Right renal pelvis (tissue), 4 donors: ENCODE results near the gene UBE2E1. TPM values are rescaled to one million over a fixed set of nuclear protein-coding genes. Genes with fewer than 3 reads are reported as not detected.
A peak's percentile ranks its signal among the peaks of the same experiment; 100 is the strongest.

ENCODE experiments used
- DNase-seq, 4 donors: peaks; one replicate each; pipeline ENCODE4 v3.0.0-alpha.2; 2013; ENCODE audit warnings: low read depth in 4 of 4, low spot score in 3 of 4, missing footprints in 1 of 4
- polyA plus RNA-seq, 4 donors: library from polyadenylated mRNA; unstranded; fragments of 120-200 nt; gene quantifications; one replicate each; pipeline ENCODE4 v1.2.1, GENCODE V29; 2013; ENCODE audit not compliant: insufficient read length in 4 of 4

UBE2E1 gene
- polyA plus RNA-seq, 4 donors, result 144 to 181 (median 164) TPM

- no peak for DNase-seq
Measured at GRCh38 chr3:23793528-23794134, 12.1 kb upstream of the UBE2E1 start.

GRCh38 chr3:23795096-23795495 lies 10.7 kb upstream of the UBE2E1 start:
- no peak for DNase-seq

GRCh38 chr3:23796518-23796917 lies 9.2 kb upstream of the UBE2E1 start:
- DNase-seq, result no peak

GRCh38 chr3:23797491-23797890 lies 8.3 kb upstream of the UBE2E1 start:
- no peak for DNase-seq

- DNase-seq, result no peak
Measured at GRCh38 chr3:23798456-23798855, 7.3 kb upstream of the UBE2E1 start.

- DNase-seq, result no peak
Measured at GRCh38 chr3:23798876-23799275, 6.9 kb upstream of the UBE2E1 start.

- no peak for DNase-seq
Measured at GRCh38 chr3:23800731-23801130, 5.0 kb upstream of the UBE2E1 start.

GRCh38 chr3:23804441-23805209 lies 1.1 kb upstream of the UBE2E1 start:
- DNase-seq, result no peak

- no peak for DNase-seq
Measured at GRCh38 chr3:23805210-23805632, 534 bp upstream of the UBE2E1 start.

GRCh38 chr3:23806534-23807423 lies 1.0 kb downstream of the UBE2E1 start:
- DNase-seq, result peak in 1 of 4 donors; percentile 33

- DNase-seq, result no peak
Measured at GRCh38 chr3:23807424-23808015, 1.8 kb downstream of the UBE2E1 start.

- no peak for DNase-seq
Measured at GRCh38 chr3:23808525-23808924, 2.8 kb downstream of the UBE2E1 start.

- DNase-seq, result no peak
Measured at GRCh38 chr3:23809294-23809693, 3.5 kb downstream of the UBE2E1 start.

- no peak for DNase-seq
Measured at GRCh38 chr3:23809840-23810342, 4.1 kb downstream of the UBE2E1 start.

GRCh38 chr3:23810343-23811184 lies 4.8 kb downstream of the UBE2E1 start:
- DNase-seq, result peak in 1 of 4 donors; percentile 33

- no peak for DNase-seq
Measured at GRCh38 chr3:23811185-23811527, 5.4 kb downstream of the UBE2E1 start.

- DNase-seq, result no peak
Measured at GRCh38 chr3:23811919-23812318, 6.2 kb downstream of the UBE2E1 start.

- no peak for DNase-seq
Measured at GRCh38 chr3:23815879-23816278, 10.1 kb downstream of the UBE2E1 start.

GRCh38 chr3:23816721-23817120 lies 11.0 kb downstream of the UBE2E1 start:
- no peak for DNase-seq
